Stimulated activated CD4-positive, alpha-beta T cell treated with anti-CD3 and anti-CD28 coated beads, Interleukin-12 subunit alpha, Interleukin-12 subunit beta, amount 100 ng/mL, for 24 hours (primary cell): ENCODE measurements around the gene PRSS16.
"Not testable (repeated sequence)": the region's sequence is repeated elsewhere in the genome, so short reads cannot be mapped to it uniquely, and the experiment has no call there.

Source experiments
- DNase-seq, 2 experiments: peaks; one replicate each; pipeline ENCODE4 v3.0.0-alpha.2; 2020; ENCODE audit warnings: low read depth in 2 of 2

PRSS16 gene

GRCh38 chr6:27242589-27243265 is 4.8 kb upstream of the PRSS16 start:
- DNase-seq = no peak

GRCh38 chr6:27248783-27249182 is 1.3 kb downstream of the PRSS16 start:
- no peak for DNase-seq

GRCh38 chr6:27250277-27251111 is 3.0 kb downstream of the PRSS16 start:
- no peak for DNase-seq

GRCh38 chr6:27251112-27251605 is 3.7 kb downstream of the PRSS16 start:
- peak; percentile 48 to 78 for DNase-seq

- DNase-seq = peak; percentile 47 to 60
Observed at GRCh38 chr6:27251606-27252251, 4.2 kb downstream of the PRSS16 start.

GRCh38 chr6:27254566-27254965 is 7.1 kb downstream of the PRSS16 start:
- DNase-seq = no peak

- no peak for DNase-seq
Observed at GRCh38 chr6:27255866-27256265, 8.4 kb downstream of the PRSS16 start.

GRCh38 chr6:27260369-27260768 is 12.9 kb downstream of the PRSS16 start:
- DNase-seq = no peak

- no peak for DNase-seq
Observed at GRCh38 chr6:27260836-27261375, 13.4 kb downstream of the PRSS16 start.

GRCh38 chr6:27263886-27264285 is 16.4 kb downstream of the PRSS16 start:
- DNase-seq = no peak

- not testable (repeated sequence) for DNase-seq
Observed at GRCh38 chr6:27267003-27267402, 19.5 kb downstream of the PRSS16 start.

GRCh38 chr6:27267857-27268434 is 20.4 kb downstream of the PRSS16 start:
- DNase-seq = no peak

GRCh38 chr6:27268803-27269202 is 21.3 kb downstream of the PRSS16 start:
- DNase-seq = no peak

- DNase-seq = no peak
Observed at GRCh38 chr6:27273783-27274182, 26.3 kb downstream of the PRSS16 start.

GRCh38 chr6:27275025-27275956 is 27.8 kb downstream of the PRSS16 start:
- DNase-seq = peak in 1 of 2 experiments; percentile 33

- no peak for DNase-seq
Observed at GRCh38 chr6:27279513-27280063, 32.1 kb downstream of the PRSS16 start.

- DNase-seq = peak in 1 of 2 experiments; percentile 42
Observed at GRCh38 chr6:27280064-27280539, 32.6 kb downstream of the PRSS16 start.

GRCh38 chr6:27280540-27281000 is 33.1 kb downstream of the PRSS16 start:
- DNase-seq = no peak

GRCh38 chr6:27281105-27281539 is 33.6 kb downstream of the PRSS16 start:
- no peak for DNase-seq

GRCh38 chr6:27281569-27281968 is 34.1 kb downstream of the PRSS16 start:
- DNase-seq = no peak
